HepG2 (cell line): Measurements from ENCODE around the gene KLHDC4.

ENCODE experiments used
- CHD2 ChIP-seq: IDR thresholded peaks from 2 replicates; pipeline ENCODE4 v1.6.1; 2011; ENCODE audit warnings: low read depth, low read length, improper control_type of control experiment
- HBP1 ChIP-seq: IDR thresholded peaks from 2 replicates; pipeline ENCODE4 v1.6.1; 2016; ENCODE audit warnings: low read depth, control low read depth
- HIVEP1 ChIP-seq: sonication (generic); formaldehyde crosslinking; IDR thresholded peaks from 2 replicates; pipeline ENCODE4 v1.4.0; 2020; ENCODE audit warnings: mild to moderate bottlenecking, missing genetic modification reagents
- IKZF1 ChIP-seq: fragments of 450-650 bp; IDR thresholded peaks from 2 replicates; pipeline ENCODE4 v1.7.1; 2016
- JUN ChIP-seq: sonication (generic); formaldehyde crosslinking; IDR thresholded peaks from 2 replicates; pipeline ENCODE4 v1.4.0; 2020; ENCODE audit warnings: mild to moderate bottlenecking, missing genetic modification reagents
- MAFK ChIP-seq, 2 experiments: IDR thresholded peaks in 1 of 2; conservative IDR thresholded peaks in 1 of 2; 2 replicates each; pipeline ENCODE4 v1.6.1; 2011; ENCODE audit warnings: improper control_type of control experiment in 2 of 2, low read length in 2 of 2
- NR2F1 ChIP-seq, 2 experiments: fragments of 450-650 bp in 1 of 2; formaldehyde crosslinking in 1 of 2; IDR thresholded peaks; 2 replicates each; pipeline versions ENCODE4 v1.5.0 to v1.6.1; 2016 to 2020; ENCODE audit warnings: mild to moderate bottlenecking in 1 of 2, missing compliant biosample characterization in 1 of 2, missing genetic modification reagents in 1 of 2, moderate library complexity in 1 of 2
- PBX3 ChIP-seq: sonication (generic); formaldehyde crosslinking; IDR thresholded peaks from 2 replicates; pipeline ENCODE4 v1.8.1; 2023; ENCODE audit warnings: missing genetic modification reagents, inconsistent platforms, borderline replicate concordance
- REST ChIP-seq, 2 experiments: IDR thresholded peaks; 2 replicates each; pipeline ENCODE4 v1.6.1; 2011 to 2012; ENCODE audit warnings: low read length in 2 of 2, borderline replicate concordance in 1 of 2, low read depth in 1 of 2, mild to moderate bottlenecking in 1 of 2, moderate library complexity in 1 of 2
- SOX6 ChIP-seq, 2 experiments: fragments of 450-650 bp in 1 of 2; sonication (generic) in 1 of 2; formaldehyde crosslinking in 1 of 2; IDR thresholded peaks; 2 replicates each; pipeline versions ENCODE4 v1.4.0 to v1.6.1; 2017 to 2020; ENCODE audit warnings: antibody characterized with exemption in 1 of 2, mild to moderate bottlenecking in 1 of 2, missing genetic modification reagents in 1 of 2

GRCh38 chr16:87678618-87679017 lies 87.2 kb downstream of the KLHDC4 start:
- TF ChIP-seq SOX6 (IDR thresholded peaks at IDR 0.05) (no peak), SOX6 (CRISPR knock-in tag; IDR thresholded peaks at IDR 0.05) (no peak), MAFK (conservative IDR thresholded peaks at IDR 0.05 in 1 of 2, IDR thresholded peaks at IDR 0.05 in 1 of 2; ENCODE audit: low read length in 2 of 2) (no peak), JUN (CRISPR knock-in tag) (no peak), NR2F1 (CRISPR knock-in tag; IDR thresholded peaks at IDR 0.05) (no peak; a peak in 1 of 4 replicates), HIVEP1 (CRISPR knock-in tag) (0 out of 2 replicates have a peak, but pooled peaks have one; percentile 27), PBX3 (no peak), IKZF1 (no peak), HBP1 (CRISPR knock-in tag) (no peak), REST (IDR thresholded peaks at IDR 0.05; ENCODE audit: borderline replicate concordance in 1 of 2, low read depth in 1 of 2, low read length in 2 of 2) (no peak), CHD2 (no peak)
